HepG2 (cell line): Measurements from ENCODE around the gene MRFAP1L1. TPM values are rescaled to one million over a fixed set of nuclear protein-coding genes. Genes with fewer than 3 reads are reported as not detected.
A peak's percentile ranks its signal among the peaks of the same experiment; 100 is the strongest.

Source experiments
- ARID4A ChIP-seq: sonication (generic); formaldehyde crosslinking; IDR thresholded peaks from 2 replicates; pipeline ENCODE4 v1.5.0; 2020; ENCODE audit warnings: mild to moderate bottlenecking, missing genetic modification reagents, borderline replicate concordance
- CCDC6 ChIP-seq: sonication (generic); formaldehyde crosslinking; IDR thresholded peaks from 2 replicates; pipeline ENCODE4 v1.8.1; 2022; ENCODE audit warnings: mild to moderate bottlenecking, missing genetic modification reagents, moderate library complexity
- CREM ChIP-seq, 2 experiments: sonication (generic) in 1 of 2; formaldehyde crosslinking in 1 of 2; IDR thresholded peaks; 2 replicates each; pipeline versions ENCODE4 v1.4.0 to v1.6.1; 2016 to 2020; ENCODE audit warnings: antibody characterized with exemption in 1 of 2, mild to moderate bottlenecking in 1 of 2, missing genetic modification reagents in 1 of 2
- KMT2B ChIP-seq: IDR thresholded peaks from 2 replicates; pipeline ENCODE4 v1.6.1; 2016; ENCODE audit warnings: missing genetic modification reagents, missing compliant biosample characterization
- MAFF ChIP-seq: IDR thresholded peaks from 2 replicates; pipeline ENCODE4 v1.6.1; 2011; ENCODE audit warnings: low read depth, low read length, improper control_type of control experiment
- MYC ChIP-seq: sonication (generic); formaldehyde crosslinking; IDR thresholded peaks from 2 replicates; pipeline ENCODE4 v1.9.0; 2021; ENCODE audit warnings: missing genetic modification reagents, borderline replicate concordance
- NCOR1 ChIP-seq: fragments of 200-600 bp; sonication (generic); IDR thresholded peaks from 2 replicates; pipeline ENCODE4 v1.7.0; 2017; ENCODE audit warnings: antibody characterized with exemption, low read length, borderline replicate concordance
- NFE2L2 ChIP-seq: fragments of 150-350 bp; IDR thresholded peaks from 2 replicates; pipeline ENCODE4 v1.6.1; 2014; ENCODE audit warnings: low read length
- PHB2 ChIP-seq: fragments of 450-650 bp; IDR thresholded peaks from 2 replicates; pipeline ENCODE4 v1.6.1; 2018; ENCODE audit not compliant: partially characterized antibody
- RERE ChIP-seq: IDR thresholded peaks from 2 replicates; pipeline ENCODE4 v1.6.1; 2016; ENCODE audit warnings: low read depth, missing genetic modification reagents, missing compliant biosample characterization
- SRF ChIP-seq: IDR thresholded peaks from 2 replicates; pipeline ENCODE4 v1.6.1; 2011; ENCODE audit warnings: mild to moderate bottlenecking, low read depth, low read length, moderate library complexity
- TRIM24 ChIP-seq: sonication (generic); formaldehyde crosslinking; IDR thresholded peaks from 2 replicates; pipeline ENCODE4 v1.8.0; 2022; ENCODE audit warnings: mild to moderate bottlenecking, missing genetic modification reagents
- XRCC5 ChIP-seq: fragments of 200-400 bp; formaldehyde crosslinking; optimal IDR thresholded peaks from 2 replicates; pipeline ENCODE3; 2017; ENCODE audit warnings: mild to moderate bottlenecking, low read length
- ZKSCAN5 ChIP-seq: sonication (generic); formaldehyde crosslinking; IDR thresholded peaks from 2 replicates; pipeline ENCODE4 v1.5.1; 2020; ENCODE audit warnings: mild to moderate bottlenecking, missing genetic modification reagents
- ZNF260 ChIP-seq: sonication (generic); formaldehyde crosslinking; IDR thresholded peaks from 2 replicates; pipeline ENCODE4 v1.4.0; 2020; ENCODE audit warnings: missing genetic modification reagents, low read depth, mild to moderate bottlenecking, borderline replicate concordance
- ZNF282 ChIP-seq: fragments of 450-650 bp; IDR thresholded peaks from 2 replicates; pipeline ENCODE4 v1.6.1; 2018; ENCODE audit not compliant: partially characterized antibody
- ZNF432 ChIP-seq: sonication (generic); formaldehyde crosslinking; IDR thresholded peaks from 2 replicates; pipeline ENCODE4 v1.5.0; 2020; ENCODE audit warnings: missing genetic modification reagents, mild to moderate bottlenecking, borderline replicate concordance
- ZNF44 ChIP-seq: sonication (generic); formaldehyde crosslinking; IDR thresholded peaks from 2 replicates; pipeline ENCODE4 v1.5.1; 2020; ENCODE audit warnings: mild to moderate bottlenecking, missing genetic modification reagents
- ZNF567 ChIP-seq: sonication (generic); formaldehyde crosslinking; IDR thresholded peaks from 2 replicates; pipeline ENCODE4 v1.8.1; 2023; ENCODE audit warnings: mild to moderate bottlenecking, missing genetic modification reagents, borderline replicate concordance
- ZNF703 ChIP-seq: sonication (generic); formaldehyde crosslinking; IDR thresholded peaks from 2 replicates; pipeline ENCODE4 v1.5.1; 2020; ENCODE audit warnings: missing genetic modification reagents, mild to moderate bottlenecking, moderate library complexity, borderline replicate concordance
- polyA plus RNA-seq, 8 experiments: library from polyadenylated mRNA; depleted of rRNA in 3 of 8; stranded (reverse) in 7 of 8; unstranded in 1 of 8; fragments of >200 nt; fragmentation: Illumina TruSeq in 4 of 8; extraction: Trizol in 4 of 8; gene quantifications; 2 replicates each; pipeline versions ENCODE4 v1.2.1 to v1.2.3, GENCODE V29; 2011 to 2016; ENCODE audit warnings: low read depth in 4 of 8, missing spikeins in 1 of 8, mixed read lengths in 1 of 8; ENCODE audit not compliant: insufficient read depth in 1 of 8
- total RNA-seq, 5 experiments: library from RNA; depleted of rRNA; stranded (reverse); fragments of >200 nt; fragmentation: Illumina TruSeq; extraction: Trizol; gene quantifications; 2 replicates each; pipeline ENCODE4 v1.2.3, GENCODE V29; 2016; ENCODE audit warnings: low read depth in 1 of 5

MRFAP1L1 gene
- total and polyA plus RNA-seq, 2 of the 13 experiments (the other 11 are each of a cell fraction or from before 2014, with no cell fraction given), result 44.8 to 76.6 TPM

- TF ChIP-seq ARID4A (CRISPR knock-in tag), result peak; percentile 76; the same call in 1 of the 2 replicates
- TF ChIP-seq ZNF260 (CRISPR knock-in tag), result no peak
- no peak for TF ChIP-seq PHB2
- no peak for TF ChIP-seq NFE2L2
- TF ChIP-seq KMT2B (CRISPR knock-in tag), result peak; percentile 71; the same call in 1 of the 2 replicates
- 0 out of 2 replicates have a peak, but pooled peaks have one; percentile 8 for TF ChIP-seq ZNF567 (CRISPR knock-in tag)
- no peak for TF ChIP-seq ZNF432 (CRISPR knock-in tag)
- TF ChIP-seq ZNF44, result peak; percentile 56; the same call in 1 of the 2 replicates
- TF ChIP-seq ZNF703, result peak; percentile 82
- TF ChIP-seq CCDC6 (CRISPR knock-in tag), result peak; percentile 81
- TF ChIP-seq ZKSCAN5 (CRISPR knock-in tag), result peak; percentile 84
- TF ChIP-seq SRF, result no peak
- TF ChIP-seq TRIM24, result 0 out of 2 replicates have a peak, but pooled peaks have one; percentile 74
- TF ChIP-seq XRCC5, result peak; percentile 20
- TF ChIP-seq MAFF, result no peak; the same call in 1 of the 2 replicates
- TF ChIP-seq CREM (IDR thresholded peaks at IDR 0.05), result peak; percentile 75; the same call in 1 of the 2 replicates
- TF ChIP-seq CREM (CRISPR knock-in tag; IDR thresholded peaks at IDR 0.05), result no peak
- TF ChIP-seq MYC, result peak; percentile 79
- peak; percentile 72 for TF ChIP-seq RERE (CRISPR knock-in tag)
- peak; percentile 63; the same call in 1 of the 2 replicates for TF ChIP-seq NCOR1
- no peak for TF ChIP-seq ZNF282
Observed at GRCh38 chr4:6733358-6734164, 23.9 kb upstream of the MRFAP1L1 start (continued).
